ENCODE measurements around the gene COL25A1.

COL25A1 gene

DNA sequence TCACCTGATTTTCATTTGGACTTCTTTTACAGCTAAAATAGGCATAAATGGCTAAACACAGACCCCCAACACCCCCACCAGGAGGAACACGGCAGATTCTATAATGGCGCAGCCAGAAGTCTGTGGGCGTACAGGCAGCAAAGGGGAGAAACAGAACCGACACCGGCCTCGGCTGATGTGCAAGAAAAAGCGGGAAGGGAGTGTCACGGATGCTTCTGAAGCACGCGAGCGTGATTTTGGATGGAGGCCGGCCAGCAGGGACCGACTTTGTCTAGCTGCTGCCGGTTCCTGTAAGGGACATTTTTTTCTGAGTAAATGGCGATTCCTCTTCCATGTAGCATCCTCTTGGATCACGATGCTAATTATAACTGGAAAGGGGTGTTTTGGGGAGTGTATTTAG lies 514.7 kb downstream of the COL25A1 start:
- DNase-seq = no peak

- no peak for DNase-seq
Observed at GRCh38 chr4:108787106-108787505, 515.4 kb downstream of the COL25A1 start.

GRCh38 chr4:108786351-108786750 lies 516.1 kb downstream of the COL25A1 start:
- DNase-seq = no peak

GRCh38 chr4:108783665-108784463 lies 518.6 kb downstream of the COL25A1 start:
- DNase-seq = peak in 1 of 2 experiments; percentile 12

DNA sequence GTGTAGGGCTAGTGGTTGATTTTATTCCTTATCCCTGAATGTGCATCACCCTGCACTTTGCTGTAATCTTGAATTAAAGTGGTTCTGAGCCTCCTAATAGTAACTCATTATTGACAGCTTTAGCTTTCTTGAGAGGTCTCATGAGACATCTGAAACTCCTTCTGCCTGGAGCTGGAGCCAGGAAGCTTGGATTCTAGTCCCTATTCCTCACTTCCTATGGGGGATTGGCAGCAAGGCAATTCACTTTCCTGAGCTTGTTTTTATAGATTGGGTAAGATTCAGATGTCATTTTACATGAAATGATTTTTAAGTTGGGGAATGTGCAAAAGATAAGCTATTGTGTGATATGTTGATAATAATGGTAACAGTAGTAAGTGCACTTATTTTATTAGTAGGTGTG lies 522.5 kb downstream of the COL25A1 start:
- DNase-seq = no peak

DNA sequence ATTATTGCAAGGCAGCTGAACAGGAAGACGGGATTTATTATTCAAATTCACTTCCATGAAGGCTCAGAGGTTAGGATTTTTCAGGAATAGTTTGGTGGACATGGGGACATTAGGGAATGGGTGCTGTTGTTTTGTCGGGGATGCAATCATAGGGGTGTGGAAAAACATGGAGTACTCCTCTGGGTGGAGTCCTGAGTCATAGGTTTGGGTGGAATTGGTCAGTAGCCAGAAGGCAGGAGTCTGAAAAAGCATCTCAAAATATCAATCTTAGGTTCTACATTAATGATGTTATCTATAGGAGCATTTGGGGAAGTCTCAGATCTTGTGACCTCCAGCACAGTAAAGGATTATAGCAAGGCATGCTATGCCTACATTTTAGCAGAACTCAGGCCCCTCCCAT lies 525.1 kb downstream of the COL25A1 start:
- DNase-seq = no peak

DNA sequence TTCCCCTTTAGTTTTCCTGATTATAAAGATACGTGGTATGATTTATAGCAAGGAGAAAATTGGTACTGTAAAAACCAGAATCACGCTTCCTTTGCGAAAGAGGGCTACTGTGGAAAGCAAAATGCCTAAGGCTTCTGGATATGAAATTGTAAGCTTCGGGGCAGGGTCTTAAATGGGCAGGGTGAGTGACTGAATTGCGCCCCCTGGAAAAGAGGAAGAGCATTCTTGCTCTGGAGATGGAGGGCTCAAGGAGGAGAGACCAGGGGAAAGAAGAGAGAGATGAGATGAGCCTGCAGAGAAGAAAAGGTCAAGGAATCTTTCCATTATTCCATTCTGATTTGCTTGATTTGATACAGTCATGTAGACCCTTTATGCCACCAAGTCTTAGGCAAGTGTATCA lies 526.5 kb downstream of the COL25A1 start:
- DNase-seq = no peak

GRCh38 chr4:108774809-108775530 lies 527.5 kb downstream of the COL25A1 start:
- DNase-seq = no peak

- DNase-seq = no peak
Observed at GRCh38 chr4:108772402-108772801, 530.1 kb downstream of the COL25A1 start.

GRCh38 chr4:108766058-108766457 lies 536.4 kb downstream of the COL25A1 start:
- DNase-seq = no peak

DNA sequence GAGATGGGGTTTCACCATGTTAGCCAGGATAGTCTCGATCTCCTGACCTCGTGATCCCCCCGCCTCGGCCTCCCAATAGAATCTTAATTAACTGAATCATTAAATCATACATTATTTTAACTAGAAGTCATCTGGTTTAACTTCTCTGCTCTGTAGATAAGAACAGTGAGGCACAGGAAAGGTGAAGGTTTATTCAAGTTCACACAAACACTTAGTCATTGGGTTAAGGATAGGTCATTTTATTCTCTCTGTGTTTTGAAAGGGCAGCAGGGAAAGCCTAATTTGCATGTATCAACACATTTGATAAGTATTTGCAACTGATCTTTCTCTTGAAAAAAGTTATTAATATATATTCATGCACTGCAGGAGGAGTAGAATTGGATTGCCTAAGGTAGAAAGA lies 538.5 kb downstream of the COL25A1 start:
- DNase-seq = no peak

GRCh38 chr4:108763226-108763593 lies 539.2 kb downstream of the COL25A1 start:
- no peak for DNase-seq

DNA sequence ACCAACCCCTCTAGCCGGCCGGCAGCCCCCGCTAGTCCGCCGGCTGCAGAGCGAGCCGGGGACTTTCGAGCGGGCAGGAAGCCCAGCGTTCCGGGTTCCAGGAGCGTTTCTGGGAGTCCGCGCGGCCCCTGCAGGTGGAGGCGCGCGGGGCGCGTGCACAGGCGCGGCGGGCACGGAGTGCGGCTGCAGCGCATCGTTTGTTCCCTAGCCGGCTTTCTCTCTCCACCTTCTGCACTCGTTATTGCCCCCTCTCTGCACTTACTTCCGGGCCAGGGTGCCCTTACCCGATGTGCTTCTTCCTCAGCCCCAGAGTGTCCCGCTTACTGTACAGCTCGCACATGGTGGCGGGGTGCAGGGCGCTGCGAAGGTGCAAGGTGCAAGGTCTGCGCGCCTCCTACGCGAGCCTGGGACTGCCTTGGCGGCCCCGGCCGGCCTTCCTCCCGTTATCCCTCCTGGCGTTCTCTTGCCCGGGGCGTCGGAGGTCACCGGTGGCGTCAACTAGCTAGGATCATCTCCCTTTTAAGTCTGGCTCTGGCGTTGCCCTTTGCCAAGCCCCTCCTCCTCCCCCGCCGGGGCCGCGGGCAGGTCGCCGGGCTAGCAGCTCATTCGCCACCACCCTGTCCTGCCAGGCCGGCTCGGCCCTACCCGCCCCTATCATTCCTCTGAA lies 539.8 kb downstream of the COL25A1 start, which contains the start of gene ETNPPL:
Gene ETNPPL, minus strand, starts transcription at position 495 of the 667 bp plus-strand sequence. Its CDS starts 155 bp downstream, at position 340.
- DNase-seq = peak; percentile 3 to 17

Data from Kasumi-1 (cell line).